GM12892 (cell line): ENCODE measurements around the gene TRIM54.

ENCODE experiments used
- POLR2A ChIP-seq: IDR thresholded peaks from 2 replicates; pipeline ENCODE4 v1.6.1; 2011; ENCODE audit warnings: low read depth, low read length, control low read depth
- POLR2AphosphoS5 ChIP-seq: IDR thresholded peaks from 2 replicates; pipeline ENCODE4 v1.6.1; 2011; ENCODE audit warnings: low read depth, low read length, control low read depth
- TAF1 ChIP-seq: IDR thresholded peaks from 2 replicates; pipeline ENCODE4 v1.6.1; 2011; ENCODE audit warnings: low read depth, mild to moderate bottlenecking, control low read depth, low read length, borderline replicate concordance

- no peak for TF ChIP-seq POLR2A
- no peak for TF ChIP-seq POLR2AphosphoS5
- TF ChIP-seq TAF1: no peak
Observed at GRCh38 chr2:27264753-27265535, 17.3 kb upstream of the TRIM54 start.
